ENCODE results near the gene CCNT2.
"Not testable (repeated sequence)": the region's sequence is repeated elsewhere in the genome, so short reads cannot be mapped to it uniquely, and the experiment has no call there.

Gene CCNT2

DNA sequence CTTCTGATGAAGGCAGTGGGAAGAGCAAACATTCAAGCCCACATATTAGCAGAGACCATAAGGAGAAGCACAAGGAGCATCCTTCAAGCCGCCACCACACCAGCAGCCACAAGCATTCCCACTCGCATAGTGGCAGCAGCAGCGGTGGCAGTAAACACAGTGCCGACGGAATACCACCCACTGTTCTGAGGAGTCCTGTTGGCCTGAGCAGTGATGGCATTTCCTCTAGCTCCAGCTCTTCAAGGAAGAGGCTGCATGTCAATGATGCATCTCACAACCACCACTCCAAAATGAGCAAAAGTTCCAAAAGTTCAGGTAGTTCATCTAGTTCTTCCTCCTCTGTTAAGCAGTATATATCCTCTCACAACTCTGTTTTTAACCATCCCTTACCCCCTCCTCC lies 35.4 kb downstream of the CCNT2 start:
- no peak for DNase-seq (ENCODE audit: low read depth, low spot score)
- H3K4me3 ChIP-seq (ENCODE audit: low read depth, low read length), result no peak overlapping the region
- CTCF ChIA-PET, result no interaction called here
- POLR2A ChIA-PET, result no interaction called here
- TF ChIP-seq, protein P1, sequence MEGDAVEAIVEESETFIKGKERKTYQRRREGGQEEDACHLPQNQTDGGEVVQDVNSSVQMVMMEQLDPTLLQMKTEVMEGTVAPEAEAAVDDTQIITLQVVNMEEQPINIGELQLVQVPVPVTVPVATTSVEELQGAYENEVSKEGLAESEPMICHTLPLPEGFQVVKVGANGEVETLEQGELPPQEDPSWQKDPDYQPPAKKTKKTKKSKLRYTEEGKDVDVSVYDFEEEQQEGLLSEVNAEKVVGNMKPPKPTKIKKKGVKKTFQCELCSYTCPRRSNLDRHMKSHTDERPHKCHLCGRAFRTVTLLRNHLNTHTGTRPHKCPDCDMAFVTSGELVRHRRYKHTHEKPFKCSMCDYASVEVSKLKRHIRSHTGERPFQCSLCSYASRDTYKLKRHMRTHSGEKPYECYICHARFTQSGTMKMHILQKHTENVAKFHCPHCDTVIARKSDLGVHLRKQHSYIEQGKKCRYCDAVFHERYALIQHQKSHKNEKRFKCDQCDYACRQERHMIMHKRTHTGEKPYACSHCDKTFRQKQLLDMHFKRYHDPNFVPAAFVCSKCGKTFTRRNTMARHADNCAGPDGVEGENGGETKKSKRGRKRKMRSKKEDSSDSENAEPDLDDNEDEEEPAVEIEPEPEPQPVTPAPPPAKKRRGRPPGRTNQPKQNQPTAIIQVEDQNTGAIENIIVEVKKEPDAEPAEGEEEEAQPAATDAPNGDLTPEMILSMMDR (IDR thresholded peaks at IDR 0.05; ENCODE audit: insufficient read depth, low read length, missing control alignments), result no peak

DNA sequence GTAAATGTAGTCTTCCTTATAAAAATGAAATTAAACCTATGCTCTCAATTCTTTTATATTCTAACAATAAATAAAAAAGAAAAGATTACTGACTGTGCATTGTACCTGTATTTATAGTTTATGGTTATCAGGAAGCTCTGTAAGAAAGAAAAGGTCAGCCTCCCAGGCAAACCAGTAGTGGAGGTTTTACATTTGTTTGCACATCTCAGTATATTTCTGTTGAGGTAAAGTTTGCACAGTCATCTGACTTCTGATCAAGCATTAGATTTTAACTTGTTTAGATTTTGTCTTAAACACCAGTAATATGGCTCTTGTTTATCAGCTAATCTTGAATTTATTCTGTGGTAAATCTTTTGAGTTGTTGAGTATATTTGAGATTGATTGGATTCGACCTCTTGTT lies 37.1 kb downstream of the CCNT2 start:
- H3K4me3 ChIP-seq (ENCODE audit: low read depth, low read length), result no peak overlapping the region
- ChIA-PET POLR2A (no interaction called here), CTCF (interaction anchor here (1.0 kb wide), 1 partner anchor 49 kb away, joined by 3 read pairs; no protein-coding TSS in a partner anchor)
- DNase-seq (ENCODE audit: low read depth, low spot score), result no peak
- TF ChIP-seq, protein P1 (IDR thresholded peaks at IDR 0.05; ENCODE audit: insufficient read depth, low read length, missing control alignments), result no peak

DNA sequence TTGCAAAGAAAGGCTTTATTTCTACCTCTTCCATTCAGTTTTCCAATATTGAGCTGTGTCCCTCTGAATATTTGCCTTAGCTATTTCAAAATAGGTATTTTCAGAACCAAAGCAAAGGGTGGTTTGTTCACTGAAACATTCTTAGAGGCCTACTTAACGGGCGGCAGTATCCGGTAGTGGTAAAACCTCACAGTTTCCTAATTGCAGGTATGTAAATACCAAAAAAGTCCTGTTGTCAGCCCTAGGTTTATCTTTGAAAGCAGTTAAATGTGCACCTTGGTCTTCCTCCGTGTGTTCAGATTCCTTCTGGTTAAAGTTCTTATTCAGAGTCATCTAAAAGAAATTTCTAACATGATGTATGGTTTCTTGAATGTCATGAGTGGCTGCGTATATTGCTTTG lies 38.9 kb downstream of the CCNT2 start:
- POLR2A ChIA-PET, result no interaction called here
- CTCF ChIA-PET, result no interaction called here
- DNase-seq (ENCODE audit: low read depth, low spot score), result no peak
- TF ChIP-seq, protein P1 (IDR thresholded peaks at IDR 0.05; ENCODE audit: insufficient read depth, low read length, missing control alignments), result no peak
- H3K4me3 ChIP-seq (ENCODE audit: low read depth, low read length), result no peak overlapping the region

DNA sequence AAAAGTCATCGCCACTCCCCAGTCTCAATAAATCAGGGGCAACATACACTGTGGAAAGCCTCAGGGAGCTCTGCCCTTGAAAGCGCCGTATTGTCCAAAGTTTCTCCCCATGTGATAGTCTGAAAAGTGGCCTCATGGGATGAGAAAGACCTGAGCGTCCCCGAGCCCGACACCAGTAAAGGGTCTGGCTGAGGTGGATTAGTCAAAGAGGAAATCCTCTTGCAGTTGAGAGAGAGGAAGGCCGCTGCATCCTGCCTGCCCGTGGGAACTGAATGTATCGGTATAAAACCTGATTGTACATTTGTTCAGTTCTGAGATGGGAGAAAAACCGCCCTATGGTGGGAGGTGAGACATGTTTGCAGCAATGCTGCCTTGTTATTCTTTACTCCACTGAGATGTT lies 48.5 kb downstream of the CCNT2 start:
- POLR2A ChIA-PET; DNase-seq (ENCODE audit: low read depth, low spot score); H3K4me3 ChIP-seq (ENCODE audit: low read depth, low read length); CTCF ChIA-PET: not testable (repeated sequence)

DNA sequence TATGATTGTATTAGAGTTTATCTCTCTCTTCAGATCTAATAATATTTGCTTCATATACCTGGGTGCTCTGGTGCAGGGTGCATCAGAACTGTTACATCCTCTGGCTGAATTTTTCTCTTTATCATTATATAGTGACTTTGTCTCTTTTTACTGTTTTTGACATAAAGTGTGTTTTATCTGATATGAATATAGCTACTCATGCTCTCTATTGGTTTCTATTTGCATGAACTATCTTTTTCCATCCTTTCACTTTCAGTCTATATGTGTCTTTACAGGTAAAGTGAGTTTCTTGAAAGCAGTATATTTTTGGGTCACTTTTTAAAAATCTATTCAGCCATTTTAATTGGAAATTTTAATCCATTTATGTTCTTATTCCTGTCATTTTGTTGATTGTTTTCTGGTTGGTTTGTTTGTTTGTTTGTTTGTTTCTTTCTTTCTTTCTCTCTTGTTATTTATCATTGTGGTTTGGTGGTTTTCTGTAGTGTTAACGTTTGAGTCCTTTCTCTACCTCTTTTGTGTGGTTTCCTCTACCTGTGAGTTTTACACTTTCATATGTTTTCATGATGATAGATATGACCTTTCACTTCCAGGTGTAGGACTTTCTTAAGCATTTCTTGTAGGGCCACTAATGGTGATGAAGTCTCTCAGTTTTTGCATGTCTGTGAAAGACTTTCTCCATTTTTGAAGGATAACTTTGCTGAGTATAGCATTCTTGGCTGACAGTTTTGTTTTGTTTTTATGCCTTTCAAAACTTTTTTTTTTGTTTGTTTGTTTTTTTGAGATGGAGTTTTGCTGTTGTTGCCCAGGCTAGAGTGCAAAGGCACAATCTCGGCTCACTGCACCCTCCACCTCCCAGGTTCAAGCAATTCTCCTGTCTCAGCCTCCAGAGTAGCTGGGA lies 54.9 kb downstream of the CCNT2 start:
- CTCF ChIA-PET, result interaction anchor here (1.3 kb wide), 1 partner anchor 16 kb away, joined by 4 read pairs; no protein-coding TSS in a partner anchor
- DNase-seq (ENCODE audit: low read depth, low spot score), result no peak
- no peak overlapping the region for H3K4me3 ChIP-seq (ENCODE audit: low read depth, low read length)
- TF ChIP-seq, protein P1 (IDR thresholded peaks at IDR 0.05; ENCODE audit: insufficient read depth, low read length, missing control alignments), result no peak
- POLR2A ChIA-PET, result no interaction called here

DNA sequence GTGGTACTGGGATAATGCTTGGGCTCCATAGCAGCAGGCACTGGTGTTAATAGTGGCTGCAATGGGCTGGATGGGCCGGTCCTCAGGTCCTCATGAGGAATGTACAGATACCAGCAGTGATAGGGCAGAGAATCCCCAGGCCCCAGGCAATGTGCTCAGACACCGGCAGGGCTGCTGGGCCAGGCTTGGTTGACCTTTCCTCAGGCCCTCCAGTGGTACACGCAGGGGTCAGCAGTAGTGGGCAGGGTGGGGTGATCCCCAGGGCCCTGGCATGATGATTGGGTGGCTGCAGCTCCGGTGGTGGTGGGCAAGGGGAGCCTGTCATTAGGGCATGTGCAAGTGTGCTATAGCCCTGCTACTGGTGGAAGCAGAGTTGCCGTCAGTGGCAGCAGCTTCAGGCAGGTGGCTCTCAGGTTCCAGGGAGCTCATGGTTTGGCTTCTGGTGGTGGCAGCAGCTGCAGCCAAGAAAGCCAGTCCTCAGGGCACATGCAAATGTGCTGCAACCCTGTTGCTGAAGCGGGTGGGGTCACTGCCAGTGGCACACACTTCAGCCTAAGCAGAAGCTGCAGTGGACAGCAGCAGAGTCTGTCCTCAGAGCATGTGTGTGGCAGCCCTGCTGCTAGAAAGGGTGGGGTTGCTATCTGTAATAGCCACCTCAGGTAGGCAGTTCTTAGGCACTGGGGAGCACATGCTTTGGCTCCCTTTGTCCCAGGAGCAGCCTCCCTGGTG lies 56.8 kb downstream of the CCNT2 start:
- no peak overlapping the region for H3K4me3 ChIP-seq (ENCODE audit: low read depth, low read length)
- CTCF ChIA-PET, result no interaction called here
- POLR2A ChIA-PET, result no interaction called here
- TF ChIP-seq, protein P1 (IDR thresholded peaks at IDR 0.05; ENCODE audit: insufficient read depth, low read length, missing control alignments), result no peak
- no peak for DNase-seq (ENCODE audit: low read depth, low spot score)

All from AG04449 (cell line).